C4-2B (cell line): ENCODE measurements around the gene TPX2.

Experiments used
- ZFX ChIP-seq: fragments of 450-650 bp; IDR thresholded peaks from 2 replicates; pipeline ENCODE4 v1.6.1; 2017
- TF ChIP-seq, protein P1 (sequence below): fragments of 450-650 bp; conservative IDR thresholded peaks from 2 replicates; pipeline ENCODE4 v1.5.1; 2017; ENCODE audit warnings: mild to moderate bottlenecking

- TF ChIP-seq, protein P1, sequence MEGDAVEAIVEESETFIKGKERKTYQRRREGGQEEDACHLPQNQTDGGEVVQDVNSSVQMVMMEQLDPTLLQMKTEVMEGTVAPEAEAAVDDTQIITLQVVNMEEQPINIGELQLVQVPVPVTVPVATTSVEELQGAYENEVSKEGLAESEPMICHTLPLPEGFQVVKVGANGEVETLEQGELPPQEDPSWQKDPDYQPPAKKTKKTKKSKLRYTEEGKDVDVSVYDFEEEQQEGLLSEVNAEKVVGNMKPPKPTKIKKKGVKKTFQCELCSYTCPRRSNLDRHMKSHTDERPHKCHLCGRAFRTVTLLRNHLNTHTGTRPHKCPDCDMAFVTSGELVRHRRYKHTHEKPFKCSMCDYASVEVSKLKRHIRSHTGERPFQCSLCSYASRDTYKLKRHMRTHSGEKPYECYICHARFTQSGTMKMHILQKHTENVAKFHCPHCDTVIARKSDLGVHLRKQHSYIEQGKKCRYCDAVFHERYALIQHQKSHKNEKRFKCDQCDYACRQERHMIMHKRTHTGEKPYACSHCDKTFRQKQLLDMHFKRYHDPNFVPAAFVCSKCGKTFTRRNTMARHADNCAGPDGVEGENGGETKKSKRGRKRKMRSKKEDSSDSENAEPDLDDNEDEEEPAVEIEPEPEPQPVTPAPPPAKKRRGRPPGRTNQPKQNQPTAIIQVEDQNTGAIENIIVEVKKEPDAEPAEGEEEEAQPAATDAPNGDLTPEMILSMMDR: no peak
- no peak for TF ChIP-seq ZFX
Observed at GRCh38 chr20:31712112-31712553, 27.0 kb upstream of the TPX2 start.
